ENCODE results near the gene PMEL.
A peak's percentile ranks its signal among the peaks of the same experiment; 100 is the strongest.
"Not testable (repeated sequence)": the region's sequence is repeated elsewhere in the genome, so short reads cannot be mapped to it uniquely, and the experiment has no call there.

PMEL gene

GRCh38 chr12:55983232-55983842 lies 17.5 kb upstream of the PMEL start:
- no peak for DNase-seq (ENCODE audit: low read depth in 1 of 2, low spot score in 1 of 2)

- DNase-seq (ENCODE audit: low read depth in 1 of 2, low spot score in 1 of 2): no peak
Measured at GRCh38 chr12:55982319-55982936, 16.6 kb upstream of the PMEL start.

DNA sequence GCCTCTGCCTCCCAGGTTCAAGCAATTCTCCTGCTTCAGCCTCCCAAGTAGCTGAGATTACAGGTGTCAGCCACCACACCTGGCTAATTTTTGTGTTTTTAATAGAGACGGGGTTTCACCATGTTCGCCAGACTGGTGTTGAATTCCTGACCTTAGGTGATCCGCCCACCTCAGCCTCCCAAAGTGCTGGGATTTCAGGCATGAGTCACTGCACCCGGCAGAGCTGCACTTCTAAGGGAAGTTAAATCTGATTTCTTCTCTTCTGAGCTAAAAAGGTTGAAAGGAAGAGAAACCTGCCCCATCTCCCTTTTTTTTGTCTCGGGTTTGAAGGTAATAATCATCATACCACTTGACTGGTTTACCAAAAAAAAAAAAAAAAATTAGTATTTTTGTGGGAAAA lies 16.0 kb upstream of the PMEL start:
- DNase-seq (ENCODE audit: low read depth in 1 of 2, low spot score in 1 of 2): not testable (repeated sequence)

GRCh38 chr12:55979069-55979468 lies 13.2 kb upstream of the PMEL start:
- DNase-seq (ENCODE audit: low read depth in 1 of 2, low spot score in 1 of 2): no peak

- DNase-seq (ENCODE audit: low read depth in 1 of 2, low spot score in 1 of 2): no peak
Measured at GRCh38 chr12:55978393-55978792, 12.6 kb upstream of the PMEL start.

DNA sequence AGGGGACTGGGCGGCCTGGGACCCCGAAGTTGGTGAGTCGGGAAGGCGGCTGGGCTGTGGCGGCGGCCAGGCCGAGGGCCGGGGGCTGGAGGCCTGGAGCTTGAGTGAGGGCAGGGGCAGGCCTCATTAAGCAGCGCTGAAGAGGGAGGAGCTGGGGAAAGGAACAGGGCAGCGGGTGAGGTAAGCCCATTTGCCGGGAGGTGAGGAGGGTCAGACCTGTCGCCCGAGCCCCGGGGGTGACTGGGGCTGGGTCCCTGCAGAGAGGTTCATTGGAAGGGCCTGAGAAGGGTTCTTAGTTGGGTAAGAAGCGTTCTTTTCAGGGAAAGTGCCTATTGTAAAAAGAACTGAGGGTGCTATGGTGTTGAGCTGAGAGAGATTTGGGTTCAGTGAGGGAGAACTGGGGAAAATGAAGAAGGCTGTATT lies 8.5 kb upstream of the PMEL start:
- peak in 1 of 2 donors; percentile 26 for DNase-seq (ENCODE audit: low read depth in 1 of 2, low spot score in 1 of 2)

DNA sequence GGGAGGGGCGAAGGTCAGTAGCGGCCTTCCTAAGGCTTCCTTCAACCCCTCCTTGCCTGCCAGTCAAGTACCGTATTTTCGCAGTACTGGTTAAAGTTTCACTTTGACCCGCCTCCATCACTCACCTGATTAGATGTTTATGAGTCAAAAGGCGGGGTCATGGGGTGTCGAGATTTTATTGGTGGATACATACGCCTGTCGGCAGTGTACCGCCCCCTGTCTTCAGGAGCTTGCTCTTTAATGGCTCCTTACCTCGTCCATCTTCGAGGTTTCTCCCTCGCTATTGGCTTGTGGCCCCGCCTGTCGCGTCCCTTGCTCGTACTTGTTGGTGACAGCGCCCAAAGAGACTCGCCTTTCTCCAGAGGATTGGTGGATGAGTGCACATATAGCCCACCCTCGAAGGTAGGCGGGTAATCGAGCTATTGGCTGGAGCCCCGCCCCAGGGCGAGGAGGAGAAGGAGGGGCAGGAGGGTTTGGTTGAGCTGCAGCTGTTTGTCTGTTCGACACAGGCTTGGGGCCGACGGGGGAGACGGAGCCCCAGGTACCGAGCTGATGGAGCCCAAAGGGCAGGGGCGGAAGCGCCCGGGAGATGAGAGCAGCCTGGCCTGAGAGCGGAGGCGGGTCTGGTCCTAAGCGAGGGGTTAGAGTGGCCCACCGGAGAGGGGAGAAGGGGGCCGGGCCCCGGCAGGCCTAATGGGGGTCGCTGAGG lies 7.9 kb upstream of the PMEL start, which contains the start of gene RAB5B:
RAB5B (plus strand) TSS at position 480 of the 709 bp plus-strand sequence. CDS start 12,883 bp downstream, outside the sequence.
- peak; percentile 80 to 99 for DNase-seq (ENCODE audit: low read depth in 1 of 2, low spot score in 1 of 2)

DNA sequence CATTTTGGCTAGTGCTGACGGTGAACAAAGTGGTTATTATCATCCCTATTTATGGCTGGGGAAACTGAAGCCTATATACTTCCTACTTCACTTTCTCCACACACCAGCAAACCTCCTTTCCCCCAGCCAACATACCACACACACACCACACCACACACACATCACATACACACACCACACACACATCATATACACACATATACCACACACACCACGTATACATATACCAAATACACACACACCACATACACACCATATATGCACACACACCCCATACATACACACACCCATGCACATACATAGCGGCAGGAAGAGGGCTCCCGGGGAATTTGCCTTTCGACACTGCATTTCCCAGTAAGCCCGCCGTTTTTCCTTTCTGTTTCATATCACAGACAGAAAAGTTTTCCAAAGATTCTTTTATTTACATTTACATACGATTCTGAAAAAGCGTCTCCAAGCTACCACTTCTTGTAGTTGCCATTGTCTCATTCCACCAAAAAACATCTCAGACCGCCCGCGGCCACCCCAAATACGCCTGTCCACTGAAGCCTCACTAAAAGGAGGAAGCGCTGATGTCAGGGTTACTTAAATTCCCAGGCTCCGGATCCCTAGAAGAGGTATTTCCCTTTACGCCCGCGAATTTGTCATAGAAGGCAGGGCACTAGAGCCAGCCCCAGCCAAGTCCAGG lies 7.2 kb upstream of the PMEL start:
- no peak for DNase-seq (ENCODE audit: low read depth in 1 of 2, low spot score in 1 of 2)

GRCh38 chr12:55972456-55972855 lies 6.6 kb upstream of the PMEL start:
- DNase-seq (ENCODE audit: low read depth in 1 of 2, low spot score in 1 of 2): no peak

- DNase-seq (ENCODE audit: low read depth in 1 of 2, low spot score in 1 of 2): no peak
Measured at GRCh38 chr12:55972042-55972441, 6.2 kb upstream of the PMEL start.

DNA sequence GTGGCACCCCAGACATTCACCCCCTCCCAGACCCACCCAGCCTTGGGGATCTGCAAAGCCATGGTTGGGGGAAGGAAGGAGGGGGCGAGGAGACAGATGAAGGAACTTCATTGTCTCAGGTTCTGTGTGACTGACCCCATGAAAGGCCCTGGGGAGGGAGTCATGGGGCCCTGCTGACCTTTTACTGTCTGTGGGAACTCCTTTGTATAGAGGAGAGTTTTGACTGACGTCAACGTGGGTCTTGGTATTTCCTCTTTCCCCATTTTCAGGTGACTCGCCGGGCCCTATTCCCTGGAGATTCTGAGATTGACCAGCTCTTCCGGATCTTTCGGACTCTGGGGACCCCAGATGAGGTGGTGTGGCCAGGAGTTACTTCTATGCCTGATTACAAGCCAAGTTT lies 4.9 kb upstream of the PMEL start:
- no peak for DNase-seq (ENCODE audit: low read depth in 1 of 2, low spot score in 1 of 2)

DNA sequence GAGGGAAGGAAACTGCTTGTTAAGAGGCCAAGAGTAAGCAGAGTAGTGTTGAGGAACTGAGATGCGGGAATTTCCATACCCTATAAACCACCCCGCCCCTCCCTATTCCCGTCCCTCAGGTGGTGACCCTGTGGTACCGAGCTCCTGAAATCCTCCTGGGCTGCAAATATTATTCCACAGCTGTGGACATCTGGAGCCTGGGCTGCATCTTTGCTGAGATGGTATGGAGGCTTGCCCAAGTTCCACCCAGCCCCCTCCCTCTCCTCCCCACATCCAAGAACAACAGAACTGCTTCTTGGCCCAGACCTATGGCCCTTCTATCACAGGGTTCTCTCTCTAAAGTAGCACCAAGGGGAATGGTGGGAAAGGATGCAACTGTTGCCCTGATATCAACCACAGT lies 3.5 kb upstream of the PMEL start:
- no peak for DNase-seq (ENCODE audit: low read depth in 1 of 2, low spot score in 1 of 2)

DNA sequence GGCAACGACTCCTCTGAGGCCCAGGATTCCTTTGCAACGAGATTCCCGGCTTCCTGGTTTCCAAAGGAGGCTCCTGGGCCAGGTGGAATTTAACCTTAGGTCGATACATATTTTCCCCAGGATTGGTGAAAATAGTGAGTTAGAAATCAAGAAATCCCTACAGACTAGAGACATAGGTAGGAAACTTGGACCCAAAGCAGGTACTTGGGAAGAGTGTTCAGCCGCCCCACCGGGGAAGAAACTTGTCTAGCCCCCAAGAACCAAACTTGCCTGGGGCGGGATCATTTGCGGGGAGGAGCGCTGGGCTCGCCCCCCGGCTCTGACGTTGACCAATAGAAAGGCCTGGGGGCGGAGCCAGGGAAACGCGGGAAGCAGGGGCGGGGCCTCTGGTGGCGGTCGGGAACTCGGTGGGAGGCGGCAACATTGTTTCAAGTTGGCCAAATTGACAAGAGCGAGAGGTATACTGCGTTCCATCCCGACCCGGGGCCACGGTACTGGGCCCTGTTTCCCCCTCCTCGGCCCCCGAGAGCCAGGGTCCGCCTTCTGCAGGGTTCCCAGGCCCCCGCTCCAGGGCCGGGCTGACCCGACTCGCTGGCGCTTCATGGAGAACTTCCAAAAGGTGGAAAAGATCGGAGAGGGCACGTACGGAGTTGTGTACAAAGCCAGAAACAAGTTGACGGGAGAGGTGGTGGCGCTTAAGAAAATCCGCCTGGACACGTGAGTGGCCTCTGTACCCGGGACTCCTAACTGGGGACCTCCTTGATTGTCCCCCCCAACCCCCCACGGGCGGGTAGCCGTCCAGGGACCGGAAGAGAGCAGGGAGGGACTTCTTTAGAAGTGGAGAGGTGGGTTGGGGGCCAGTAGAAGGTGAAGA lies 803 bp upstream of the PMEL start, which contains the start of gene CDK2:
CDK2 (plus strand) TSS at position 423 of the 874 bp plus-strand sequence; CDS start at position 602, 179 bp downstream.
- DNase-seq (ENCODE audit: low read depth in 1 of 2, low spot score in 1 of 2): peak; percentile 78 to 87

GRCh38 chr12:55965240-55965639 lies 602 bp downstream of the PMEL start:
- no peak for DNase-seq (ENCODE audit: low read depth in 1 of 2, low spot score in 1 of 2)

GRCh38 chr12:55963760-55964159 lies 2.1 kb downstream of the PMEL start:
- DNase-seq (ENCODE audit: low read depth in 1 of 2, low spot score in 1 of 2): no peak

DNA sequence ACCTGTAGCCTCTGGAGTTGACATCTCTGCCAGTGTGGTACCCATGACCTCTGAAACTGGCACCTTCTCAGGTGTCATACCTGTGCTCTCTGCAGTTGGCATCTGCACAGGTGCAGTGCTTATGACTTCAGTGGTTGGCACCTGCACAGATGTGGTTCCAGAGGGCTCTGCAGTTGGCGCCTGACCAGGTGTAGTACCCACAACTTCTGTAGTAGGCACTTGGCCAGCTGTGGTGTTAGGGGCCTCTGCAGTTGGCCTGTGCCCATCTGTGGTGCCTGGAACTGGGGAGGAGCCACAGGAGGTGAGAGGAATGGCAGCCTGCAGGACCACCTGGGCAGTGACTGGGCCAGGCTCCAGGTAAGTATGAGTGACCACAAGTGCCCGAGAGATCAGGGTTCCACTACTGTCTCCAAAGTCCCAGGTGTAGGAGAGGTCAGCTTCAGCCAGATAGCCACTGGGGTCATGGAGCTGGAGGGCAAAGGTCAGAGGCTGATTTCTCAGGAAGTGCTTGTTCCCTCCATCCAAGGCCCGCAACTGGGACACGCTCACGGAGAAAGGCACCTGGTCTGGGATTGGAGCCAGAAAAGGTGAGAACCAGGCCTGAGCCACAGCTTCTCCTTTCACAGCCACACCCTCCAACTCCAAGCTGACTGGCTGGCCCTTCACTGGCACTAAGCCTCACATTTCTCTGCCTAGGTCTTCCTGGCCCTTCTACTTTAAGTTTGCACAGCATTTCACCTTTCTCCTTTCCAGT lies 8.6 kb downstream of the PMEL start:
- no peak for DNase-seq (ENCODE audit: low read depth in 1 of 2, low spot score in 1 of 2)

DNA sequence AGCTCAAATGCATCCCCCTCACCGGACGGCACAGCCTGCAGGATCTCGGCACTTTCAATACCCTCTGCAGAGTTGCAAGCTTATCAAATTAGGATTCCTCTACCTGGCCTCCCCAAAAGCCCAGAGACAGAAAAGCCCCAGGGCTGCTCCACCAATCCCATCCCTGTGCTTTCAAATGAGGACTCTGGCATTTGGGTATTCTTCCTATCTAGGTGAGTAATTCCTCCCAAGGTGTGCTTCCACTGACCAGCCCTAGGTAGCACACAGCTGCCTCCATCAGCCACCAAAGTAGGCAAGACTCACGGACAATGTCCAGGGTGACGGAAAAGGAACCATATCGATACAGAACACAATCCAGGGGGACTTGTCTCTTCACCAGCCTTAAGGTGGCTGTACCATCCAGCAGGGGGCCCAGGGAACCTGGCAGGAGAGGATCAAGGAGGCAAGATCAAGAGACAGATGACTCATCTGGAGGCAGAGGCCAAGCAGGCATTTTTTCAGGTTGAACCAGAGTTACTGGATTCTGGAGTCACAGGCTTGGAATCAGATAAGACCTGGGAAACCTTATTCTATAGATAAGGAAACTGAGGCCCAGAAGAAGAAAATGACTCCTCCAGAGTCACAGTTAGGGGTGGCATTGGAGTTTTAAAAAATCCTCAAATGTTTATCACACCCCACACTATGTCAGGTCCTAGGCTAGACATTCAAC lies 9.9 kb downstream of the PMEL start:
- peak in 1 of 2 donors; percentile 42 for DNase-seq (ENCODE audit: low read depth in 1 of 2, low spot score in 1 of 2)

- no peak for DNase-seq (ENCODE audit: low read depth in 1 of 2, low spot score in 1 of 2)
Measured at GRCh38 chr12:55955344-55955743, 10.5 kb downstream of the PMEL start.

- DNase-seq (ENCODE audit: low read depth in 1 of 2, low spot score in 1 of 2): no peak
Measured at GRCh38 chr12:55946553-55946952, 19.3 kb downstream of the PMEL start.
